GM21360 (cell line): ENCODE measurements around the gene ANKRD53.
A peak's percentile ranks its signal among the peaks of the same experiment; 100 is the strongest.
"Not testable (repeated sequence)": the region's sequence is repeated elsewhere in the genome, so short reads cannot be mapped to it uniquely, and the experiment has no call there.

Experiments
- ATAC-seq: cut with Tn5 transposase; IDR thresholded peaks from one replicate; pipeline ENCODE4 v1.9.1; 2021; ENCODE audit warnings: mild to moderate bottlenecking, moderate library complexity; ENCODE audit not compliant: unreplicated experiment

The ANKRD53 gene

GRCh38 chr2:70988726-70989648, 10.6 kb downstream of the ANKRD53 start:
- no peak for ATAC-seq

- no peak for ATAC-seq
These were observed 11.8 kb downstream of the ANKRD53 start for GRCh38 chr2:70990216-70990615.

- ATAC-seq, result no peak
These were observed 12.7 kb downstream of the ANKRD53 start for GRCh38 chr2:70991142-70991541.

- no peak for ATAC-seq
These were observed 13.3 kb downstream of the ANKRD53 start for GRCh38 chr2:70991742-70992141.

GRCh38 chr2:70992945-70993853, 14.8 kb downstream of the ANKRD53 start:
- no peak for ATAC-seq

GRCh38 chr2:70994009-70994698, 15.7 kb downstream of the ANKRD53 start:
- peak; percentile 27 for ATAC-seq

- peak; percentile 93 for ATAC-seq
These were observed 16.4 kb downstream of the ANKRD53 start, which contains the start of gene TEX261 for GRCh38 chr2:70994699-70995425. Gene TEX261 (minus strand): TSS chr2:70994873. CDS start chr2:70994757, 116 bp downstream.

- ATAC-seq, result peak; percentile 45
These were observed 16.9 kb downstream of the ANKRD53 start for GRCh38 chr2:70995426-70995729.

- not testable (repeated sequence) for ATAC-seq
These were observed 20.5 kb downstream of the ANKRD53 start for GRCh38 chr2:70998885-70999284.

- ATAC-seq, result no peak
These were observed 20.9 kb downstream of the ANKRD53 start for GRCh38 chr2:70999362-70999761.

GRCh38 chr2:70999931-71000330, 21.5 kb downstream of the ANKRD53 start:
- ATAC-seq, result not testable (repeated sequence)

- peak; percentile 84 for ATAC-seq
These were observed 22.6 kb downstream of the ANKRD53 start for GRCh38 chr2:71000780-71001591.

- ATAC-seq, result no peak
These were observed 23.1 kb downstream of the ANKRD53 start for GRCh38 chr2:71001592-71001927.

GRCh38 chr2:71001981-71002570, 23.6 kb downstream of the ANKRD53 start:
- ATAC-seq, result no peak

GRCh38 chr2:71003396-71003795, 25.0 kb downstream of the ANKRD53 start:
- no peak for ATAC-seq

GRCh38 chr2:71003966-71004755, 25.7 kb downstream of the ANKRD53 start:
- ATAC-seq, result no peak

- ATAC-seq, result no peak
These were observed 26.4 kb downstream of the ANKRD53 start for GRCh38 chr2:71004857-71005256.
